ENCODE data around the gene TAPBPL. TPM values are rescaled to one million over a fixed set of nuclear protein-coding genes. Genes with fewer than 3 reads are reported as not detected.

The TAPBPL gene
- polyA plus RNA-seq, 3 donors, result 89.3 to 145 (median 91.8) TPM

GRCh38 chr12:6444031-6444430 lies 7.8 kb upstream of the TAPBPL start:
- Histone ChIP-seq H2AFZ (ENCODE audit: insufficient read depth, low read depth, low read length, poor library complexity, severe bottlenecking) (no peak overlapping the region), H3K9ac (ENCODE audit: insufficient read depth, low read length, poor library complexity, severe bottlenecking) (no peak overlapping the region)
- H3K27ac Mint-ChIP-seq, result no peak overlapping the region

More at GRCh38 chr12:6444031-6444430, 7.8 kb upstream of the TAPBPL start:
- intact Hi-C loops (cut with micrococcal nuclease), result no loop called here
- H4K20me1 ChIP-seq (ENCODE audit: insufficient read depth, low read length), result no peaks in the 10 kb centered on the region
- Mint-ChIP-seq H3K36me3 (peaks cover 22 to 24% of the 10 kb centered on the region in 2 donors), H3K9me3 (peaks cover 0 to 4% (median 0%) of the 10 kb centered on the region in 7 donors), H3K4me1 (peaks cover 13% of the 10 kb centered on the region), H3K27me3 (ENCODE audit: low read depth in 3 of 3) (peaks cover 0 to 9% (median 7%) of the 10 kb centered on the region in 3 donors), H3K4me3 (no peak overlapping the region)
- peaks cover 0 to 9% of the 10 kb centered on the region in 2 donors for H3K4me1 ChIP-seq (ENCODE audit: control insufficient read depth in 1 of 2, insufficient read depth in 2 of 2, low read length in 2 of 2)
- no peaks in the 10 kb centered on the region for H3K79me2 ChIP-seq (ENCODE audit: insufficient read depth, low read length)
- TF ChIP-seq CTCF (IDR thresholded peaks at IDR 0.05), result no peak
- no peak overlapping the region for H3K4me3 ChIP-seq (replicated peaks in 1 of 3; ENCODE audit: low read depth in 2 of 3, low read length in 3 of 3)
- no peak overlapping the region for H3K27ac ChIP-seq (ENCODE audit: low read depth in 1 of 2, low read length in 2 of 2)
- peaks cover 2 to 21% of the 10 kb centered on the region in 2 donors for H3K36me3 ChIP-seq (replicated peaks in 1 of 2; ENCODE audit: control insufficient read depth in 1 of 2, insufficient read depth in 2 of 2, low read length in 2 of 2)
- no peaks in the 10 kb centered on the region for H3K9me3 ChIP-seq (replicated peaks in 1 of 2; ENCODE audit: control insufficient read depth in 1 of 2, insufficient read depth in 1 of 2, low read length in 2 of 2)
- no peak for DNase-seq
- 97% methylated on average over 2 of the region's 4 CpGs for WGBS (ENCODE audit: insufficient coverage)
- no peaks in the 10 kb centered on the region for H3K27me3 ChIP-seq (ENCODE audit: control insufficient read depth in 2 of 2, insufficient read depth in 2 of 2, low read length in 2 of 2)
- no peak overlapping the region for H3K4me2 ChIP-seq (replicated peaks; ENCODE audit: extremely low read depth, low read length, poor library complexity, severe bottlenecking)
